ENCODE measurements around the gene HRH4. TPM values are rescaled to one million over a fixed set of nuclear protein-coding genes. Genes with fewer than 3 reads are reported as not detected.

Gene HRH4
- total RNA-seq, 1 experiment from 2014 or later = 0.15 TPM

- ChIA-PET CTCF (no interaction called here), POLR2A (ENCODE audit: low non-redundant PET) (no interaction called here)
- no peaks in the 10 kb centered on the region for H3K9me3 ChIP-seq (ENCODE audit: low read depth, low read length, poor library complexity, severe bottlenecking)
- TF ChIP-seq EZH2 (IDR thresholded peaks at IDR 0.05; ENCODE audit: borderline replicate concordance, low read depth, low read length, poor library complexity, severe bottlenecking) = no peak
- TF ChIP-seq CTCF (conservative IDR thresholded peaks at IDR 0.05; ENCODE audit: low read depth, low read length) = no peak
- H3K4me3 ChIP-seq (ENCODE audit: low read depth, low read length, poor library complexity, severe bottlenecking) = no peak overlapping the region
- no TSS peak for BruUV-seq (replicated peaks)
- H3K4me1 ChIP-seq (ENCODE audit: insufficient read depth, low read length, poor library complexity, severe bottlenecking) = no peaks in the 10 kb centered on the region
- H3K27me3 ChIP-seq (replicated peaks; ENCODE audit: insufficient read depth, low read depth, low read length, poor library complexity) = no peaks in the 10 kb centered on the region
- no peak overlapping the region for H3K27ac ChIP-seq (ENCODE audit: low read depth, low read length, poor library complexity, severe bottlenecking)
- DNase-seq (ENCODE audit: low spot score) = no peak
- intact Hi-C loops (cut with micrococcal nuclease; ENCODE audit: unreplicated experiment) = no loop called here
- H3K36me3 ChIP-seq (ENCODE audit: insufficient read depth, low read length, poor library complexity, severe bottlenecking) = peaks cover 27% of the 10 kb centered on the region
Observed at GRCh38 chr18:24436939-24437338, 23.5 kb upstream of the HRH4 start.

GRCh38 chr18:24443870-24444269 is 16.6 kb upstream of the HRH4 start:
- ChIA-PET CTCF (no interaction called here), POLR2A (ENCODE audit: low non-redundant PET) (no interaction called here)
- intact Hi-C loops (cut with micrococcal nuclease; ENCODE audit: unreplicated experiment) = no loop called here
- no TSS peak for BruUV-seq (replicated peaks)
- Histone ChIP-seq H3K27ac (ENCODE audit: low read depth, low read length, poor library complexity, severe bottlenecking) (no peak overlapping the region), H3K27me3 (replicated peaks; ENCODE audit: insufficient read depth, low read depth, low read length, poor library complexity) (no peaks in the 10 kb centered on the region), H3K9me3 (ENCODE audit: low read depth, low read length, poor library complexity, severe bottlenecking) (no peaks in the 10 kb centered on the region), H3K4me1 (ENCODE audit: insufficient read depth, low read length, poor library complexity, severe bottlenecking) (no peaks in the 10 kb centered on the region), H3K36me3 (ENCODE audit: insufficient read depth, low read length, poor library complexity, severe bottlenecking) (peaks cover 74% of the 10 kb centered on the region), H3K4me3 (ENCODE audit: low read depth, low read length, poor library complexity, severe bottlenecking) (no peak overlapping the region)
- DNase-seq (ENCODE audit: low spot score) = no peak
- no peak for TF ChIP-seq CTCF (conservative IDR thresholded peaks at IDR 0.05; ENCODE audit: low read depth, low read length)
- TF ChIP-seq EZH2 (IDR thresholded peaks at IDR 0.05; ENCODE audit: borderline replicate concordance, low read depth, low read length, poor library complexity, severe bottlenecking) = no peak

- Histone ChIP-seq H3K4me3 (ENCODE audit: low read depth, low read length, poor library complexity, severe bottlenecking) (no peak overlapping the region), H3K27me3 (replicated peaks; ENCODE audit: insufficient read depth, low read depth, low read length, poor library complexity) (no peaks in the 10 kb centered on the region), H3K9me3 (ENCODE audit: low read depth, low read length, poor library complexity, severe bottlenecking) (no peaks in the 10 kb centered on the region), H3K36me3 (ENCODE audit: insufficient read depth, low read length, poor library complexity, severe bottlenecking) (peaks cover 83% of the 10 kb centered on the region), H3K27ac (ENCODE audit: low read depth, low read length, poor library complexity, severe bottlenecking) (no peak overlapping the region), H3K4me1 (ENCODE audit: insufficient read depth, low read length, poor library complexity, severe bottlenecking) (no peaks in the 10 kb centered on the region)
- ChIA-PET POLR2A (ENCODE audit: low non-redundant PET) (no interaction called here), CTCF (interaction anchor here (1.1 kb wide), 1 partner anchor 42 kb away, joined by 3 read pairs; no protein-coding TSS in a partner anchor)
- BruUV-seq (replicated peaks) = no TSS peak
- TF ChIP-seq CTCF (conservative IDR thresholded peaks at IDR 0.05; ENCODE audit: low read depth, low read length) (no peak), EZH2 (IDR thresholded peaks at IDR 0.05; ENCODE audit: borderline replicate concordance, low read depth, low read length, poor library complexity, severe bottlenecking) (no peak)
- DNase-seq (ENCODE audit: low spot score) = no peak
- intact Hi-C loops (cut with micrococcal nuclease; ENCODE audit: unreplicated experiment) = no loop called here
Observed at GRCh38 chr18:24446453-24446852, 14.0 kb upstream of the HRH4 start.

All from A673 (cell line).